ENCODE results near the gene MARCHF9.

DNA sequence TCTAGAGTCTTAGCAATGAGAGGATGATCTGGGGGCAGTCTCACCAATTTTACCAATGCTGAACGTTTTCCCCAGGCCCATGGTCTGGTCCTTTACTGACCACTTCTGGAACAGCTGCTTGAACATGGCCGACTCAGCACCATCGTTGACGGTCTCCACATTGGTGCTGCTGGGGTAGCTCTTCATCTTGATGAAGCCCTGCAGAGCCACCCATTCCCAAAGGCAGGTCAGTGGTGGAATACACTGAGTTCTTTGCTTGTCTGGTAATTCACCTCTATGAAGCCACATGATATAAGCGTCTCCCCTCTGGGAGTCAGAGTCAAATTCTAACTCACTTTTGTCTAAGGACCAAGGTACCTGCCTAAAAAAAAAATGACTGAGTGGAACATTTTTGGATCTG, 53.4 kb downstream of the MARCHF9 start:
- TF ChIP-seq TAF1 (IDR thresholded peaks at IDR 0.05; ENCODE audit: low read depth) (no peak), YY1 (IDR thresholded peaks at IDR 0.05; ENCODE audit: low read depth) (no peak), EP300 (IDR thresholded peaks at IDR 0.05; ENCODE audit: borderline replicate concordance) (no peak), ZBTB7A (IDR thresholded peaks at IDR 0.05; ENCODE audit: low read depth) (no peak), RAD21 (IDR thresholded peaks at IDR 0.05; ENCODE audit: low read depth) (no peak), EGR1 (IDR thresholded peaks at IDR 0.05) (no peak)
- TF ChIP-seq, protein P1, sequence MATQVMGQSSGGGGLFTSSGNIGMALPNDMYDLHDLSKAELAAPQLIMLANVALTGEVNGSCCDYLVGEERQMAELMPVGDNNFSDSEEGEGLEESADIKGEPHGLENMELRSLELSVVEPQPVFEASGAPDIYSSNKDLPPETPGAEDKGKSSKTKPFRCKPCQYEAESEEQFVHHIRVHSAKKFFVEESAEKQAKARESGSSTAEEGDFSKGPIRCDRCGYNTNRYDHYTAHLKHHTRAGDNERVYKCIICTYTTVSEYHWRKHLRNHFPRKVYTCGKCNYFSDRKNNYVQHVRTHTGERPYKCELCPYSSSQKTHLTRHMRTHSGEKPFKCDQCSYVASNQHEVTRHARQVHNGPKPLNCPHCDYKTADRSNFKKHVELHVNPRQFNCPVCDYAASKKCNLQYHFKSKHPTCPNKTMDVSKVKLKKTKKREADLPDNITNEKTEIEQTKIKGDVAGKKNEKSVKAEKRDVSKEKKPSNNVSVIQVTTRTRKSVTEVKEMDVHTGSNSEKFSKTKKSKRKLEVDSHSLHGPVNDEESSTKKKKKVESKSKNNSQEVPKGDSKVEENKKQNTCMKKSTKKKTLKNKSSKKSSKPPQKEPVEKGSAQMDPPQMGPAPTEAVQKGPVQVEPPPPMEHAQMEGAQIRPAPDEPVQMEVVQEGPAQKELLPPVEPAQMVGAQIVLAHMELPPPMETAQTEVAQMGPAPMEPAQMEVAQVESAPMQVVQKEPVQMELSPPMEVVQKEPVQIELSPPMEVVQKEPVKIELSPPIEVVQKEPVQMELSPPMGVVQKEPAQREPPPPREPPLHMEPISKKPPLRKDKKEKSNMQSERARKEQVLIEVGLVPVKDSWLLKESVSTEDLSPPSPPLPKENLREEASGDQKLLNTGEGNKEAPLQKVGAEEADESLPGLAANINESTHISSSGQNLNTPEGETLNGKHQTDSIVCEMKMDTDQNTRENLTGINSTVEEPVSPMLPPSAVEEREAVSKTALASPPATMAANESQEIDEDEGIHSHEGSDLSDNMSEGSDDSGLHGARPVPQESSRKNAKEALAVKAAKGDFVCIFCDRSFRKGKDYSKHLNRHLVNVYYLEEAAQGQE (IDR thresholded peaks at IDR 0.05; ENCODE audit: low read depth) = no peak
